HG02840 (cell line): Measurements from ENCODE around the gene CTDSP2.
"Not testable (repeated sequence)": the region's sequence is repeated elsewhere in the genome, so short reads cannot be mapped to it uniquely, and the experiment has no call there.

Experiments
- ATAC-seq: cut with Tn5 transposase; IDR thresholded peaks from one replicate; pipeline ENCODE4 v1.9.1; 2021; ENCODE audit warnings: mild to moderate bottlenecking, moderate library complexity, moderate number of reproducible peaks; ENCODE audit not compliant: unreplicated experiment, low FRiP score

The CTDSP2 gene

GRCh38 chr12:57836442-57837375, 9.8 kb downstream of the CTDSP2 start:
- no peak for ATAC-seq

GRCh38 chr12:57835366-57836288, 10.9 kb downstream of the CTDSP2 start:
- no peak for ATAC-seq

GRCh38 chr12:57834086-57834876, 12.2 kb downstream of the CTDSP2 start:
- ATAC-seq = no peak

GRCh38 chr12:57833672-57834071, 12.9 kb downstream of the CTDSP2 start:
- ATAC-seq = no peak

- ATAC-seq = no peak
These were observed 13.6 kb downstream of the CTDSP2 start for GRCh38 chr12:57832966-57833365.

- ATAC-seq = no peak
These were observed 16.1 kb downstream of the CTDSP2 start for GRCh38 chr12:57830393-57830792.

- no peak for ATAC-seq
These were observed 17.3 kb downstream of the CTDSP2 start for GRCh38 chr12:57829025-57829777.

GRCh38 chr12:57826966-57827365, 19.6 kb downstream of the CTDSP2 start:
- no peak for ATAC-seq

GRCh38 chr12:57826400-57826799, 20.1 kb downstream of the CTDSP2 start:
- no peak for ATAC-seq

GRCh38 chr12:57825451-57825850, 21.1 kb downstream of the CTDSP2 start:
- ATAC-seq = no peak

- ATAC-seq = no peak
These were observed 22.5 kb downstream of the CTDSP2 start for GRCh38 chr12:57823908-57824640.

- ATAC-seq = no peak
These were observed 23.2 kb downstream of the CTDSP2 start for GRCh38 chr12:57823131-57823907.

- ATAC-seq = no peak
These were observed 24.0 kb downstream of the CTDSP2 start for GRCh38 chr12:57822392-57823130.

- ATAC-seq = no peak
These were observed 24.9 kb downstream of the CTDSP2 start for GRCh38 chr12:57821474-57822214.

- not testable (repeated sequence) for ATAC-seq
These were observed 25.5 kb downstream of the CTDSP2 start for GRCh38 chr12:57821015-57821414.

GRCh38 chr12:57820119-57820518, 26.4 kb downstream of the CTDSP2 start:
- ATAC-seq = not testable (repeated sequence)

GRCh38 chr12:57817990-57818331, 28.6 kb downstream of the CTDSP2 start:
- not testable (repeated sequence) for ATAC-seq
